ENCODE data around the gene INTS11.

Gene INTS11

DNA sequence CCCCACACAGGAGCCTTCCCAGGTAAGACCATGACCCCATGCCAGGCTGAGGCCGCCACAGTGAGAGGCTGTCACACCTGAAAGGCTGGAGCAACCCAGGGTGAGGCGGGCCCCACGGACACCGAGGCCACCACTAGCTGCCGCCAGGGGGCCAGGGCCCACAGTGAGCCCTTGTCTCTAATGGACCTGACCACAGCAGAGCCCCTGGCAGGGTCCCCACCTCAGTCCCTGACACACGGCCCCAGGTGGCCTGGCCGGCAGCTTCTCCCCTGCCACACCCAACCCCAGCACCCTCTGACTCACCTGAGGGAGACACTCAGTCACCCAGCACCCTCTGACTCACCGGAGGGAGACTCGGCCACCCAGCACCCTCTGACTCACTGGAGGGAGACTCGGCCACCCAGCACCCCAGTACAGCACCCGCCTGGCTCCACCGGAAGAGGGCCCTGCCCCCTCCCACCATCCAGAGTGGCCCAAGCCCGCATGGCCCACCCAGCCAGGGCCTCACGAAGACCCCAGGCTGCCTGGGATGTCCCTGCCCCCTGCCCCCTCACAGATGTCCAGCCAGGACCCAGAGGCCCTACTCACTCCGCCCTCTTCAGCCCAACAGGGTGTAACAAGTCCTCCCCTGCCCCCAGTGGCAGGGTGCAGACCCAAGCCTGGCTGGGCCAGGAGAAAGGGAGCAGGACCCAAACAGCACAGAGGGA, 20.3 kb upstream of the INTS11 start:
- TF ChIP-seq, protein P1, sequence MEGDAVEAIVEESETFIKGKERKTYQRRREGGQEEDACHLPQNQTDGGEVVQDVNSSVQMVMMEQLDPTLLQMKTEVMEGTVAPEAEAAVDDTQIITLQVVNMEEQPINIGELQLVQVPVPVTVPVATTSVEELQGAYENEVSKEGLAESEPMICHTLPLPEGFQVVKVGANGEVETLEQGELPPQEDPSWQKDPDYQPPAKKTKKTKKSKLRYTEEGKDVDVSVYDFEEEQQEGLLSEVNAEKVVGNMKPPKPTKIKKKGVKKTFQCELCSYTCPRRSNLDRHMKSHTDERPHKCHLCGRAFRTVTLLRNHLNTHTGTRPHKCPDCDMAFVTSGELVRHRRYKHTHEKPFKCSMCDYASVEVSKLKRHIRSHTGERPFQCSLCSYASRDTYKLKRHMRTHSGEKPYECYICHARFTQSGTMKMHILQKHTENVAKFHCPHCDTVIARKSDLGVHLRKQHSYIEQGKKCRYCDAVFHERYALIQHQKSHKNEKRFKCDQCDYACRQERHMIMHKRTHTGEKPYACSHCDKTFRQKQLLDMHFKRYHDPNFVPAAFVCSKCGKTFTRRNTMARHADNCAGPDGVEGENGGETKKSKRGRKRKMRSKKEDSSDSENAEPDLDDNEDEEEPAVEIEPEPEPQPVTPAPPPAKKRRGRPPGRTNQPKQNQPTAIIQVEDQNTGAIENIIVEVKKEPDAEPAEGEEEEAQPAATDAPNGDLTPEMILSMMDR (IDR thresholded peaks at IDR 0.05; ENCODE audit: extremely low read depth, missing control alignments), result no peak
- no peak for DNase-seq (ENCODE audit: low spot score)

- DNase-seq (ENCODE audit: low spot score), result no peak
- TF ChIP-seq, protein P1 (IDR thresholded peaks at IDR 0.05; ENCODE audit: extremely low read depth, missing control alignments), result no peak
Measured at GRCh38 chr1:1343811-1344421, 19.5 kb upstream of the INTS11 start.

GRCh38 chr1:1342584-1343115, 18.2 kb upstream of the INTS11 start:
- TF ChIP-seq, protein P1 (IDR thresholded peaks at IDR 0.05; ENCODE audit: extremely low read depth, missing control alignments), result no peak
- DNase-seq (ENCODE audit: low spot score), result no peak

GRCh38 chr1:1342061-1342562, 17.7 kb upstream of the INTS11 start:
- TF ChIP-seq, protein P1 (IDR thresholded peaks at IDR 0.05; ENCODE audit: extremely low read depth, missing control alignments), result no peak
- DNase-seq (ENCODE audit: low spot score), result no peak

- DNase-seq (ENCODE audit: low spot score), result no peak
- TF ChIP-seq, protein P1 (IDR thresholded peaks at IDR 0.05; ENCODE audit: extremely low read depth, missing control alignments), result no peak
Measured at GRCh38 chr1:1341549-1342021, 17.1 kb upstream of the INTS11 start.

DNA sequence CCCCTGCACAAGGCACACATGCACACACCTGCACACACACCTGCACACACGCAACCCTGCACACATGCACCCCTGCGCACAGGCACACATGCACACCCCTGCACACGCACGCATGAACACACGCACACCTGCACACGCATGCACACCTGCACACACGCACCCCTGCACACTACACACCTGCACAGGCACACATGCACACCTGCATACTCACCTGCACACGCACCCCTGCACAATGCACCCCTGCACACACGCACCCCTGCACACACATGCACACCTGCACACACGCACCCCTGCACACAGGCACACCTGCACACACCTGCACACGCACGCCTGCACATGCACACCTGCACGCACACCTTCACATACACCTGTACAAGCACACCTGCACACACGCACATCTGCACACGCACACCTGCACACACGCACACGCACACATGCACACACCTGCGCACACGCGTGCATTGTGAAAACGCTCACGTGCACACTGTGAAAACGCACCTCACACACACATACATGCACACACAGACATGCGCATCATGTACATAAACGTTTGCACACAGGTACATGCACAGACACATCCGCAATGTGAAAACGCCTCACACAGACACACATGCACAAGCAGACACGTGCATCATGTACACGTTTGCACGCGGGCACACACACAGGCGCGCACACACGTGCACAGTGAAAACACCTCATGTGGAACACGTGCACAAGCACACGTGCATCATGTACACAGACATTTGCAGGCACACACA, 16.5 kb upstream of the INTS11 start:
- TF ChIP-seq, protein P1 (IDR thresholded peaks at IDR 0.05; ENCODE audit: extremely low read depth, missing control alignments), result no peak
- no peak for DNase-seq (ENCODE audit: low spot score)

All from GM20000 (cell line).